Activated T-helper 17 cell treated with anti-CD3 and anti-CD28 coated beads, Interleukin-2, amount 50 U/mL, for 72 hours (primary cell): ENCODE results near the gene H1-8. TPM values are rescaled to one million over a fixed set of nuclear protein-coding genes. Genes with fewer than 3 reads are reported as not detected.
"Not testable (repeated sequence)": the region's sequence is repeated elsewhere in the genome, so short reads cannot be mapped to it uniquely, and the experiment has no call there.

Experiments used
- ATAC-seq: fragments of 150-1000 bp; cut with Tn5 transposase; replicated peaks from 2 replicates; pipeline ENCODE4 v1.10.0; 2021; ENCODE audit warnings: mild to moderate bottlenecking, moderate library complexity
- H3K27ac Mint-ChIP-seq: one replicate; pipeline ENCODE4 v1.8.0; 2022; ENCODE audit warnings: mixed read lengths
- H3K27me3 Mint-ChIP-seq: one replicate; pipeline ENCODE4 v1.8.0; 2022; ENCODE audit warnings: mixed read lengths
- H3K36me3 Mint-ChIP-seq: one replicate; pipeline ENCODE4 v1.8.0; 2022; ENCODE audit warnings: low read depth, mild to moderate bottlenecking, mixed read lengths
- H3K4me1 Mint-ChIP-seq: one replicate; pipeline ENCODE4 v1.8.0; 2022; ENCODE audit warnings: mixed read lengths
- H3K4me3 Mint-ChIP-seq: one replicate; pipeline ENCODE4 v1.8.0; 2022; ENCODE audit warnings: mild to moderate bottlenecking, mixed read lengths
- H3K9me3 Mint-ChIP-seq: one replicate; pipeline ENCODE4 v1.8.0; 2022; ENCODE audit warnings: mixed read lengths
- total RNA-seq, 2 donors: library from RNA; stranded (reverse); gene quantifications; one replicate each; pipeline ENCODE4 v1.2.3, GENCODE V29; 2022

H1-8 gene, protein sequence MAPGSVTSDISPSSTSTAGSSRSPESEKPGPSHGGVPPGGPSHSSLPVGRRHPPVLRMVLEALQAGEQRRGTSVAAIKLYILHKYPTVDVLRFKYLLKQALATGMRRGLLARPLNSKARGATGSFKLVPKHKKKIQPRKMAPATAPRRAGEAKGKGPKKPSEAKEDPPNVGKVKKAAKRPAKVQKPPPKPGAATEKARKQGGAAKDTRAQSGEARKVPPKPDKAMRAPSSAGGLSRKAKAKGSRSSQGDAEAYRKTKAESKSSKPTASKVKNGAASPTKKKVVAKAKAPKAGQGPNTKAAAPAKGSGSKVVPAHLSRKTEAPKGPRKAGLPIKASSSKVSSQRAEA
- total RNA-seq, result not detected

DNA sequence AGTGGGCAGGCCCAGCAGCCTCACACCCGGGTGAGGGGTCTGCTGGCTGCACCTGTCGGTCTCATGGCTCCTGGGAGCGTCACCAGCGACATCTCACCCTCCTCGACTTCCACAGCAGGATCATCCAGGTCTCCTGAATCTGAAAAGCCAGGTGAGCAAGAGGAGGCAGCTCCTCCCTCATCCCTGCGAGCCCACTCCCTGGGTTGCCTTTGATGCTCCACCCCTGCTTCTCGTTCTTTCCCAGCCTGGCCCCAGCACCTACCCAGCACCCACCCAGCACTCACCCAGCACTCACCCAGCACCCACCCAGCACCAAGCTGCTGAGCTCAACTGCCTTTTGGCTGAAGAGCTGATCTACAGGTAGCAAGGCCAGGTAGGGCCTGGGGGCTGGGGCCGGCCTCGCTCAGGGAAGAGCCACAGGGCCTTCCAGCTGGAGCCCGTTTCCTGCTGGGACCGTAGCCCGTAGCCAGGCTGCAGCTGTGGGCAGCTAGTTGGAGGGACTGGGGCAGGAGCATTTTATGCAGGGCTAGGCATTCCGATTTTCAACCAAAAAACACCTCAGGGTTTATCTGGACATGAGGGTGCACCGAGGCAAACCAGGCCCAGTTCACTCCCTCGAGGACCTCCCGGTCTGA lies at the start of gene H1-8:
H1-8 (plus strand) TSS at position 20 of the 635 bp plus-strand sequence; CDS start at position 64, 44 bp downstream.
- Mint-ChIP-seq H3K27ac (no peak within 1 kb of the TSS), H3K4me1 (no peaks in the 10 kb centered on the region), H3K4me3 (no peak within 1 kb of the TSS), H3K9me3 (no peaks in the 10 kb centered on the region), H3K36me3 (no peaks in the 10 kb centered on the region), H3K27me3 (no peaks in the 10 kb centered on the region)
- no peak for ATAC-seq

DNA sequence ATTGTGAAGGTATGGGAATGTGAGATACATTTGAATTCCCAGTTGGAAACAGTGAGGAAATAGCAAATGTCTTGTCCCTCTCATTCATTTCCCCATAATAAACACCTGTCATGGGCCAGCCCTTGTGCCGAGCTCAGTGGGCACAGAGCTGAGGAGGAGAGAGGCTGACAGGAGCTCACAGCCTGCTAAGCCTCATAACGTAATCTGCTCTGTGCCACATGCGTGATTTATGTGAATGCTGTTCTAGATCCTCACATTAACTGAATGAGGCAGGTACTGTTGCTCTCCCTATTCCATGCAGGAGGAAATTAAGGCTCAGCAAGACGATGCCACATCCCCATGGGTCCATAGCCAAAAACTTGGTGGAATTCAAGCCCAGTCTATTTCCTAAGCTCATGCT lies 49.8 kb upstream of the H1-8 start:
- ATAC-seq, result no peak
- H3K27me3 Mint-ChIP-seq, result no peaks in the 10 kb centered on the region
- no peak overlapping the region for H3K4me3 Mint-ChIP-seq
- no peak overlapping the region for H3K27ac Mint-ChIP-seq
- H3K4me1 Mint-ChIP-seq, result no peaks in the 10 kb centered on the region
- peaks cover 22% of the 10 kb centered on the region for H3K36me3 Mint-ChIP-seq
- H3K9me3 Mint-ChIP-seq, result no peaks in the 10 kb centered on the region

DNA sequence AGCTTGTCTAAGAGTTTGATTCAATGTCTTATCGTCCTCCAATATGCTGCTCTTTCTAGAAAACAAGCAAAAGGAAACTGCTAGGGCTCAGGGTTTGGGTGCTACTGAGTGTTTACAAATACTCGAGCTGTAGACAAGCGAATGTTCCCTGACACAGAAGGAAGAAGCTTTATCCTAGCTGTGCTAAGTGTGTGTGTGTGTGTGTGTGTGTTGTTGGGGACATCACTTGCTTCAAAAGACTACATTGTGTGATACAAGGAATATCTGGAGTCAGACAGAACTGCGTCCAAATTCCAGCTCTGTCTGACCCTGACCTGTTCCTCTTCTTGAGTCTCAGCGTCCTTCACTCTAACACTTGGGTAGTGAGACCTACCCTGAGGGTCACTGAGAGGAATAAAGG lies 48.5 kb upstream of the H1-8 start:
- not testable (repeated sequence) for ATAC-seq, H3K9me3 Mint-ChIP-seq
- H3K27ac Mint-ChIP-seq, result peak overlapping the region; percentile 8

DNA sequence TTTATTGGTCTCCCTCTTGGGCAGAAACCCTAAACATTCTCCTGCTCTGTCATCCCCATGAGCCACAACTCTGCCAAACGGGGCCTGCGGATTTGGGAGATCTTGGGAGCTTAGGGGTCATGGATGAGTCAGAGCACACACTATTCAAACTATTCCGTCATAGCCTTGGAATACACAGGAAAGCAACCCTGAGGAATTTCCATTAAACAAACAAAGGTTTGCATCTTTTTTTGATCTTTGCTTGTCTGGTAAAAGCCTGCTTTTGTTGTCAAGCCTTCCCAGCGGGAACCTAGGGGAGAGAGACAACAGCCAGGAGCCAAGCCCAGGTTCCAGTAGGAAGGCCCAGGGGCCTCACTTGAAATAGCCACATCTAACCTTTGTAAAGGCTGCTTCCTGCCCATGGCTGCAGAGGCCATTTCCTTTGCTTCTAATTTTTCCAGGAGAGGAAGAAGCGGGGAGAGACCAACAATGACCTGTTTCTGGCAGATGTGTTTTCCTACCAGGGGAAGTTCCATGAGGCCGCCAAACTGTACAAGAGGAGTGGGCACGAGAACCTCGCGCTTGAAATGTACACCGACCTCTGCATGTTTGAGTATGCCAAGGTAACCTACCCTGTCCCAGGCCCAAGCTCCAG lies 47.9 kb upstream of the H1-8 start:
- H3K9me3 Mint-ChIP-seq, ATAC-seq, H3K4me3 Mint-ChIP-seq, H3K4me1 Mint-ChIP-seq, H3K27ac Mint-ChIP-seq, H3K27me3 Mint-ChIP-seq: not testable (repeated sequence)
- peaks cover 22% of the 10 kb centered on the region for H3K36me3 Mint-ChIP-seq

More for the DNA sequence above, 48.5 kb upstream of the H1-8 start:
- H3K36me3 Mint-ChIP-seq, result peaks cover 22% of the 10 kb centered on the region
- not testable (repeated sequence) for H3K4me3 Mint-ChIP-seq, H3K27me3 Mint-ChIP-seq, H3K4me1 Mint-ChIP-seq

DNA sequence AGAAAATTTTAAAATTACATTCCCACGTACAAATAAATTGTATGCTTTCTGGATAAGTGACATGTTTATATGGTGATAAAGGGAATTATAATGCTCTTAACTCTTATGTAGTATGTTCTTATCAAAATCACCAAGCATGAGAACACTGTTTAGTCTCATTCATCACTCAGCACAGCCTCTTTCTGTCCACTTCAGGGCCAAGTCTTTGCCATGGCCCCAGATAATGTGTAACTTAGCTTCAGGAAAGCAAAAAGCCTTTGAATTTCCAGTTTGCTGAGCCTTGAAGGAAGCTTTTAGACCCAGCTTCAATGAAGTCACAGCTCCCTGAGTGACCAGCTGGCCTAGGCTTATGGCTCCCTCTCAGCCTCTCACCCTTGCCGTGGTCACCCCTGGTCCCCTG lies 45.1 kb upstream of the H1-8 start:
- not testable (repeated sequence) for H3K9me3 Mint-ChIP-seq, H3K4me3 Mint-ChIP-seq, H3K27ac Mint-ChIP-seq, ATAC-seq, H3K4me1 Mint-ChIP-seq, H3K27me3 Mint-ChIP-seq
- H3K36me3 Mint-ChIP-seq, result peaks cover 21% of the 10 kb centered on the region

- H3K4me1 Mint-ChIP-seq, ATAC-seq, H3K27me3 Mint-ChIP-seq, H3K27ac Mint-ChIP-seq, H3K4me3 Mint-ChIP-seq, H3K9me3 Mint-ChIP-seq: not testable (repeated sequence)
- H3K36me3 Mint-ChIP-seq, result peaks cover 11% of the 10 kb centered on the region
Observed at GRCh38 chr3:129498603-129499488, 44.1 kb upstream of the H1-8 start.

DNA sequence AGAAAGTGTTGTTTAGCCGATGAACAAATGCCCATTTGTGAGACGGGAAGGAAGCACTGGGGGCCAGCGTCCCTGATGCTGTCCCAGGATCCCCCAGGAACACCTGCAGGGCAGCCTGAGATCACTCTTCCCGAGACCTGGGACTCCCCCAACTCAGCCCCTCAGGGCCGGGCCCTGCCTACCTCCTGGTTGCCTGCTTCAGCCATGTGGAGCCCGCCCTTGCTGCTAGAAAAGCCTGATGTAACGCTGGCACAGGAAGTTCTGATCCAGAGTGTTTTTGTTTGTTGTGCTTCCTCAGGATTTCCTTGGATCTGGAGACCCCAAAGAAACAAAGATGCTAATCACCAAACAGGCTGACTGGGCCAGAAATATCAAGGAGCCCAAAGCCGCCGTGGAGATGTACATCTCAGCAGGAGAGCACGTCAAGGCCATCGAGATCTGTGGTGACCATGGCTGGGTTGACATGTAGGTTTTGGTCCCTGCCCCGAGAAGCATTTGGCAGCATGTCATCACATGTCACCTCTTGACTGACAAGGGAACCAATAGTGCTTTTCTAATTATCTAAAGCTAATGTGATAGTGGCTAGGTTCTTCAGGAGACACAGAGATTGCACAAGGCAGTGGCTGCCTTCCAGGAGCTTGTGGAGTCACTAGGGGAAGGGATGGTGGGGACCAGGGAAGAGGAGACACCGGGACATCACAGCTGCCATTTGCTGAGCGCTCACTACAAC lies 43.2 kb upstream of the H1-8 start:
- not testable (repeated sequence) for ATAC-seq, H3K4me3 Mint-ChIP-seq, H3K4me1 Mint-ChIP-seq, H3K27ac Mint-ChIP-seq, H3K27me3 Mint-ChIP-seq, H3K9me3 Mint-ChIP-seq, H3K36me3 Mint-ChIP-seq

DNA sequence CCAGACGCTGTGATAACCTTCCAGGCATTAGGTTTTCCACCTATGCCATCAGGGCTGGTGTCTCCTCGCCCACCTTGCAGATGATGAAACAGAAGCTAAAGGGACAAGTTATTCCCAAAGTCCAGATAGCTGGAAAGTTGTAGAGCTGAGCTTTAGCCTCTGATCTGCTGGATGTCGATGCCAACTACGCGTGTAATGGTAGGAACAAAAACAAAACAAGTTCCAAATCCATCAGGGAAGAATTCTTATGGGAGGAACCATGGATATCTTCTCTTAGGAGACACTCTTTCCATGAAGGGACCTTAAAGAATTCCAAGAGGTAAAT lies 42.7 kb upstream of the H1-8 start:
- ATAC-seq, result no peak
- no peak overlapping the region for H3K4me3 Mint-ChIP-seq
- H3K27me3 Mint-ChIP-seq, result no peaks in the 10 kb centered on the region
- no peaks in the 10 kb centered on the region for H3K9me3 Mint-ChIP-seq
- no peaks in the 10 kb centered on the region for H3K4me1 Mint-ChIP-seq
- H3K36me3 Mint-ChIP-seq, result peaks cover 6% of the 10 kb centered on the region
- no peak overlapping the region for H3K27ac Mint-ChIP-seq

GRCh38 chr3:129501630-129502029 lies 41.3 kb upstream of the H1-8 start:
- Mint-ChIP-seq H3K36me3 (peaks cover 3% of the 10 kb centered on the region), H3K4me1 (no peaks in the 10 kb centered on the region), H3K9me3 (no peaks in the 10 kb centered on the region), H3K4me3 (no peak overlapping the region), H3K27me3 (no peaks in the 10 kb centered on the region), H3K27ac (no peak overlapping the region)
- no peak for ATAC-seq

DNA sequence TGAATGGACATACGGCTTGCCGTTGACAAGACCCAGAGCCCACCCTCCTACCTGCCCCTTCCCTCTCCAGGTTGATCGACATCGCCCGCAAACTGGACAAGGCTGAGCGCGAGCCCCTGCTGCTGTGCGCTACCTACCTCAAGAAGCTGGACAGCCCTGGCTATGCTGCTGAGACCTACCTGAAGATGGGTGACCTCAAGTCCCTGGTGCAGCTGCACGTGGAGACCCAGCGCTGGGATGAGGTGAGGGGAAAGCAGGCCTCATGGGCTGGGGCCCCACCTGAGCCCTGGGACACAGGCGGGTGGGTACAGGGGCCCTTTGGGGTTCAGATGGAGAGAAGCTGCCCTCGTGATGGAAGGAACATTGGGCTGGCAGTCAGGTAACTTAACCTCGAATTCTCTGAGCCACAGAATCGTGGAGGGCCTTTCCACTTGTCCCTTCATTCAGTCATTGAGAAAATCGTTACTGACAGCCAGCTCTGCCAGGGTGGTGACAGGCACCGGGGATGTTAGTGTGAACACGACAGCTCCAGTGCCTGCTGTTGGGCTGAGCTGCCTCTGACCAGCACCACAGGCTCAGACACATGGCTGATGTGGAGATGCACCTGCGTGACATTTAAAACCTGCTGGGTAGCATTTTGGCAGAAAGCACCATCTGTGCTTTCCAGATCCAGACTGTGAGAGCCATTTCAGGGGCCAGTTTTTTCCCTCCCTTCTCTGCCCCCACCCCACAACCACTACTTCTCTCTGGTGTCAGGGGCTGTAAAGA lies 40.1 kb upstream of the H1-8 start:
- Mint-ChIP-seq H3K4me3 (no peak overlapping the region), H3K36me3 (no peaks in the 10 kb centered on the region), H3K9me3 (no peaks in the 10 kb centered on the region), H3K27me3 (no peaks in the 10 kb centered on the region), H3K27ac (no peak overlapping the region), H3K4me1 (no peaks in the 10 kb centered on the region)
- ATAC-seq, result no peak

GRCh38 chr3:129503471-129504291 lies 39.3 kb upstream of the H1-8 start:
- no peak for ATAC-seq
- peaks cover 4% of the 10 kb centered on the region for H3K36me3 Mint-ChIP-seq

DNA sequence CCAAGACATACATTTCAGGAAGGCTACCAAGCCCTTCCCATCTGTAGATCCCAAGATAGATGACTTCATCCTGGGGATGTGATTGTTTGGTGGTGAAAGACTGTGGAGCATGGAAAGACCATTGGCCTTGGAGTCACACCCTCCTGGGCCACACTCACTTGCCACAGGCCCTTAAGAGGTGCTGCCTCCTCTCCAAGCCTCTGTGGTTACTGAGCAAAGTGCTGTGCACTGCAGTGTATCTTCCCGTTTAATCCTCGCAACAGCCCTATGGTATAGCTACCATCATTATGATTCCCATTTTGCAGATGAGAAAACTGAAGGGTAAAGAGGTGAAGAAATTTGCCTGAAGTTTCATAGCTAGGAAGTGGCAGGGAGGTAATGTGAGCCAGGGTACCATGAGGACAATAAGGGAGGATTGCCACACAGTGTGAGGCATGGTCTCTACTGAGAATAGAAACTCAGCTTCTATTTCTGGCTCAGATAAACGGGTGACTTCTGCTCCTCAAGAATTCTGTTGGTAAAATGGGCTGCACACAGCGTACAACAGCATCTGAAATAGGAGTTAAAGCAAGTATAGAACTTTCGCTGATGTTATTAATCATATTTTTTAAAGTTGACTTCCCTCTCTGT lies 38.4 kb upstream of the H1-8 start:
- Mint-ChIP-seq H3K36me3 (peaks cover 6% of the 10 kb centered on the region), H3K4me1 (no peaks in the 10 kb centered on the region), H3K27ac (no peak overlapping the region), H3K4me3 (no peak overlapping the region), H3K9me3 (no peaks in the 10 kb centered on the region), H3K27me3 (no peaks in the 10 kb centered on the region)
- no peak for ATAC-seq

More at GRCh38 chr3:129503471-129504291, 39.3 kb upstream of the H1-8 start:
- Mint-ChIP-seq H3K9me3 (no peaks in the 10 kb centered on the region), H3K4me3 (no peak overlapping the region), H3K4me1 (no peaks in the 10 kb centered on the region), H3K27ac (no peak overlapping the region), H3K27me3 (no peaks in the 10 kb centered on the region)
